Tibial nerve (tissue), 4 donors: ENCODE results near the gene TMEFF2. TPM values are rescaled to one million over a fixed set of nuclear protein-coding genes. Genes with fewer than 3 reads are reported as not detected.

Source experiments
- DNase-seq, 2 donors: peaks; one replicate each; pipeline ENCODE4 v3.0.0-alpha.2; 2019; ENCODE audit warnings: low spot score in 2 of 2
- H3K27ac ChIP-seq, 4 donors: fragments of 200-600 bp; sonication (generic) in 3 of 4; one replicate each; pipeline ENCODE4 v1.5.1; 2017 to 2019; ENCODE audit warnings: mild to moderate bottlenecking in 1 of 4
- H3K27me3 ChIP-seq, 2 donors: fragments of 200-600 bp; sonication (generic) in 1 of 2; one replicate each; pipeline versions ENCODE4 v1.5.1 to v1.6.0; 2017 to 2019
- H3K36me3 ChIP-seq, 3 donors: fragments of 200-600 bp; sonication (generic); one replicate each; pipeline ENCODE4 v1.5.1; 2018 to 2019
- H3K4me1 ChIP-seq, 4 donors: fragments of 200-600 bp; sonication (generic) in 3 of 4; one replicate each; pipeline ENCODE4 v1.5.1; 2017 to 2019
- H3K4me3 ChIP-seq, 4 donors: fragments of 200-600 bp; sonication (generic) in 3 of 4; one replicate each; pipeline ENCODE4 v1.5.1; 2017 to 2019; ENCODE audit warnings: mild to moderate bottlenecking in 1 of 4, moderate library complexity in 1 of 4
- H3K9me3 ChIP-seq, 4 donors: fragments of 200-600 bp; sonication (generic) in 3 of 4; one replicate each; pipeline ENCODE4 v1.5.1; 2017 to 2019
- CTCF ChIP-seq, 5 experiments: fragments of 200-600 bp in 3 of 5; fragments of 450-650 bp in 2 of 5; sonication (generic) in 3 of 5; IDR thresholded peaks; one replicate each; pipeline ENCODE4 v1.5.1; 2016 to 2019; ENCODE audit warnings: antibody characterized with exemption in 5 of 5, mild to moderate bottlenecking in 3 of 5, moderate library complexity in 2 of 5
- EP300 ChIP-seq, 2 donors: sonication (generic); formaldehyde crosslinking; IDR thresholded peaks; one replicate each; pipeline ENCODE4 v1.6.1; 2017; ENCODE audit warnings: antibody characterized with exemption in 2 of 2, mild to moderate bottlenecking in 1 of 2
- POLR2A ChIP-seq, 2 donors: fragments of 450-650 bp; IDR thresholded peaks; one replicate each; pipeline ENCODE4 v1.6.1; 2017; ENCODE audit warnings: antibody characterized with exemption in 2 of 2, mild to moderate bottlenecking in 2 of 2, moderate library complexity in 2 of 2
- WGBS, 2 donors: methylation state at CpG; one replicate each; pipeline ENCODE4 v1.1.5; 2018; 5-methylcytosine and 5-hydroxymethylcytosine counted together
- total RNA-seq, 4 donors: library from RNA; depleted of rRNA; stranded (reverse); fragments of >200 nt; gene quantifications; one replicate each; pipeline ENCODE4 v1.1.0, GENCODE V29; 2016

The TMEFF2 gene
- total RNA-seq, 4 donors from 2014 or later = not detected

DNA sequence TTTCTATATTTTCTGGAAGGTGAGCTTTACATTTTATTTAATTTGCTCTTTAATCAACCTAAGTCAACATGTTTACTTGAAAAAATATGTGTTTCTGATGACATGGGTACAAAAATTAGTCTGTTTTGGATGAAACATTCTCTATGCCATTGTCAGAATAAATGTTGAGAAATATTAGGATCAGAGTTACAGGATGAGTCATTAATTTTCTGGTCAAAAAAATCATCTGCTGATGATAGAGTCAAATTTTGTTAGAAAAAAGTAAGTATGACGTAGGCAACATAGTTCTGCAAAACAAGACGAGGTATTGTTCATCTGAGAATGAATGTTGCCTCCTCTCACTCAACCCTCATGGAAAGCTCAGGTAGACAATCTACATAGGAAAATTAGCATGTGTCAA lies 240.3 kb downstream of the TMEFF2 start:
- 40 to 70% methylated on average over 2 of the region's 2 CpGs for WGBS, 2 donors

GRCh38 chr2:191952515-191953270 lies 242.0 kb downstream of the TMEFF2 start:
- Histone ChIP-seq H3K27ac (no peak overlapping the region), H3K36me3 (no peaks in the 10 kb centered on the region), H3K27me3 (no peaks in the 10 kb centered on the region), H3K4me3 (no peak overlapping the region), H3K9me3 (no peaks in the 10 kb centered on the region), H3K4me1 (no peaks in the 10 kb centered on the region)
- WGBS, 2 donors = 71 to 77% methylated on average over 8 of the region's 8 CpGs
- DNase-seq = no peak
- TF ChIP-seq POLR2A (IDR thresholded peaks at IDR 0.05) = no peak
- TF ChIP-seq EP300 (IDR thresholded peaks at IDR 0.05) = no peak
- no peak for TF ChIP-seq CTCF (IDR thresholded peaks at IDR 0.05)

More for the DNA sequence above, 240.3 kb downstream of the TMEFF2 start:
- DNase-seq = no peak
- Histone ChIP-seq H3K4me1 (no peaks in the 10 kb centered on the region), H3K36me3 (no peaks in the 10 kb centered on the region), H3K27ac (no peak overlapping the region), H3K9me3 (no peaks in the 10 kb centered on the region), H3K27me3 (no peaks in the 10 kb centered on the region), H3K4me3 (no peak overlapping the region)
- no peak for TF ChIP-seq CTCF (IDR thresholded peaks at IDR 0.05)
- TF ChIP-seq POLR2A (IDR thresholded peaks at IDR 0.05) = no peak
- TF ChIP-seq EP300 (IDR thresholded peaks at IDR 0.05) = no peak

- WGBS, 2 donors = 91 to 100% methylated on average over 1 of the region's 1 CpG
- H3K4me3 ChIP-seq = no peak overlapping the region
- no peaks in the 10 kb centered on the region for H3K36me3 ChIP-seq
- H3K27me3 ChIP-seq = no peaks in the 10 kb centered on the region
- no peaks in the 10 kb centered on the region for H3K4me1 ChIP-seq
- H3K27ac ChIP-seq = no peak overlapping the region
- DNase-seq = no peak
- TF ChIP-seq POLR2A (IDR thresholded peaks at IDR 0.05) (no peak), CTCF (IDR thresholded peaks at IDR 0.05) (no peak), EP300 (IDR thresholded peaks at IDR 0.05) (no peak)
- H3K9me3 ChIP-seq = no peaks in the 10 kb centered on the region
Measured at GRCh38 chr2:191951832-191952231, 242.9 kb downstream of the TMEFF2 start.

GRCh38 chr2:191951376-191951775 lies 243.4 kb downstream of the TMEFF2 start:
- no peak overlapping the region for H3K27ac ChIP-seq
- no peak for DNase-seq
- no peaks in the 10 kb centered on the region for H3K36me3 ChIP-seq
- TF ChIP-seq EP300 (IDR thresholded peaks at IDR 0.05) (no peak), CTCF (IDR thresholded peaks at IDR 0.05) (no peak), POLR2A (IDR thresholded peaks at IDR 0.05) (no peak)
- H3K4me1 ChIP-seq = no peaks in the 10 kb centered on the region
- H3K27me3 ChIP-seq = no peaks in the 10 kb centered on the region
- H3K4me3 ChIP-seq = no peak overlapping the region
- H3K9me3 ChIP-seq = no peaks in the 10 kb centered on the region
- WGBS, 2 donors = 89 to 95% methylated on average over 1 of the region's 1 CpG

GRCh38 chr2:191950132-191950874 lies 244.4 kb downstream of the TMEFF2 start:
- WGBS, 2 donors = 45 to 60% methylated on average over 3 of the region's 3 CpGs
- Histone ChIP-seq H3K4me3 (no peak overlapping the region), H3K4me1 (no peaks in the 10 kb centered on the region), H3K27me3 (no peaks in the 10 kb centered on the region), H3K36me3 (no peaks in the 10 kb centered on the region), H3K9me3 (no peaks in the 10 kb centered on the region), H3K27ac (no peak overlapping the region)
- DNase-seq = no peak
- TF ChIP-seq CTCF (IDR thresholded peaks at IDR 0.05) = no peak
- TF ChIP-seq POLR2A (IDR thresholded peaks at IDR 0.05) = no peak
- no peak for TF ChIP-seq EP300 (IDR thresholded peaks at IDR 0.05)
